Astrocyte of the cerebellum (primary cell): Measurements from ENCODE around the gene COPZ1.

Source experiments
- DNase-seq: peaks from one replicate; pipeline ENCODE4 v3.0.0-alpha.2; 2011; ENCODE audit warnings: low read depth
- H3K4me3 ChIP-seq: 2 replicates; pipeline ENCODE4 v1.5.1; 2011; ENCODE audit warnings: mild to moderate bottlenecking, low read depth, low read length, moderate library complexity
- in situ Hi-C: cut with HindIII; loops from 2 replicates; pipeline ENCODE4 v1.10.0; 2017; ENCODE audit warnings: low sequenced_read_pairs
- TF ChIP-seq, protein P1 (sequence below): IDR thresholded peaks from 2 replicates; pipeline ENCODE4 v1.5.1; 2012; ENCODE audit warnings: low read length, low read depth, moderate library complexity, mild to moderate bottlenecking; ENCODE audit errors: missing control alignments

Gene COPZ1

DNA sequence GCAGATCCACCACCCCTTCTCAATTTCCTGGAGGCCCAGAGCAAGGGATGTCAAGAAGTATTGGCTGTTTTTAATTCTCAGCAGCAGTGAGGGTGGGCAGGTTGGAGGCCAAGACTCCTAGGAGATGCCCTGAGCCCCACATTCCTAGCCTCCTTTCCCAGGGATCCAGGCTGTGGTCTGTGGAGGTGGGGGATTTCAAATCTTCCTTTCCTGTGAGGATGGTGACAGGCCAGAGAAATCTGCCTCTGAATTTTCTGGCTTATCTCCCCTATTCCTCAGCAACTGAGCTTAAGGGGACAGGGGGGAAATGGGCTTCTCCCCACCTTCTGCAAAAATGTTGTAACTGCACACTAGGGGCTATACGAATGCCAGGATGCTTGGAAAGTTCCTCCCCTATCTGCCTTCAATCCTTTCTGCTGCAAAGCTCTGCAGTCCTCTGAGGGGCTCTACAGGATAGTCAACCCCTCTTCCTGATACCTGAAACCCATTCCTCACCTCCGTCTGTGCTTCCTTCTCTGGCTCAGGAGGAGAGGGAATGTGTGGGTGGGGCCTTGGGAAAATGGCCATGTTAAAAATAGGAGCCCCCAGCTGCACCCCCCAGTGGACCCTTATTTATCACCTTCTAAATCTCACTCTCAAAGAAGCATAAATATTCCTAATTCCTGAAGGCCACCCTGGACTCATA is 32.7 kb downstream of the COPZ1 start:
- H3K4me3 ChIP-seq: peak overlapping the region; percentile 60
- in situ Hi-C loops: no loop called here
- DNase-seq: no peak
- TF ChIP-seq, protein P1, sequence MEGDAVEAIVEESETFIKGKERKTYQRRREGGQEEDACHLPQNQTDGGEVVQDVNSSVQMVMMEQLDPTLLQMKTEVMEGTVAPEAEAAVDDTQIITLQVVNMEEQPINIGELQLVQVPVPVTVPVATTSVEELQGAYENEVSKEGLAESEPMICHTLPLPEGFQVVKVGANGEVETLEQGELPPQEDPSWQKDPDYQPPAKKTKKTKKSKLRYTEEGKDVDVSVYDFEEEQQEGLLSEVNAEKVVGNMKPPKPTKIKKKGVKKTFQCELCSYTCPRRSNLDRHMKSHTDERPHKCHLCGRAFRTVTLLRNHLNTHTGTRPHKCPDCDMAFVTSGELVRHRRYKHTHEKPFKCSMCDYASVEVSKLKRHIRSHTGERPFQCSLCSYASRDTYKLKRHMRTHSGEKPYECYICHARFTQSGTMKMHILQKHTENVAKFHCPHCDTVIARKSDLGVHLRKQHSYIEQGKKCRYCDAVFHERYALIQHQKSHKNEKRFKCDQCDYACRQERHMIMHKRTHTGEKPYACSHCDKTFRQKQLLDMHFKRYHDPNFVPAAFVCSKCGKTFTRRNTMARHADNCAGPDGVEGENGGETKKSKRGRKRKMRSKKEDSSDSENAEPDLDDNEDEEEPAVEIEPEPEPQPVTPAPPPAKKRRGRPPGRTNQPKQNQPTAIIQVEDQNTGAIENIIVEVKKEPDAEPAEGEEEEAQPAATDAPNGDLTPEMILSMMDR: no peak

DNA sequence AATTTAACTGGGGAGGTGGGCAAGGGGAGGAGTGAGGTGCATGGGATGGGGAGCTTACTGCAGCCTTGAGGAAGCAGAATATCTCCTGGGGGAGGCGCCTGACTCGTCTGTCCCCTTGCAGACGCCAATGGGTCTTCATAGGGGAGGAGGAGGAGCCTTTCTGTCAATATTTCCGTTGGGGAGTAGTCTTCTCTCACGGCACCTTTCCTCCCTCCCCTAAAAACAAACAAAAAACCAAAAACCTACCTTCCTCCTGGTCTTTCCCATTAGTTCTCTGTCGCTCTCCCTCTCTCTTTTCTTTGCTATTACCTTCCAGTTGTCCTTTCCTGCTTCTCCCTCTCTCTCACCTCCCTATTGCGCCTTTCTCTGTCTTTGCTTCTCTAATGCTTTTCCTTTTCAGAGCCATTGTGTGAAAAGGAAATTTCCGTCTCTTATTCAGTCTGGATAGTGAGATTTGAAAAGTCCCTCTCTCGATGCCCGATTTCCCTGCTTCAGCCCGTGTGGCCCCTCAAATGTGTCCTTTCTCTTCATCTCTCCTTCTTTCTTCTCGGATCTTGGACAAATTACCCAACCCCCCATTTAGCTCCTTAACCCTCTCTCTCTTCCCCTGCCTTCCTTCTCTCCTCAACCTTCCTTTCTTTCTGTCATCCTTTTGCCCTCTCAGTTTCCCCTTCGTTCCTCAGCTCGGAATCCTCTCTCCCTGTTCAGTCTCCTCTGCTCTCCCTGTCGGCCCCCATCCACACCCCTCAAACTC is 33.4 kb downstream of the COPZ1 start:
- TF ChIP-seq, protein P1: no peak
- DNase-seq: no peak
- H3K4me3 ChIP-seq: peak overlapping the region; percentile 60
- in situ Hi-C loops: no loop called here

GRCh38 chr12:54358945-54359761 is 34.2 kb downstream of the COPZ1 start:
- peak overlapping the region; percentile 60 for H3K4me3 ChIP-seq
- TF ChIP-seq, protein P1: no peak
- DNase-seq: peak; percentile 99
- in situ Hi-C loops: no loop called here

GRCh38 chr12:54359762-54360351 is 34.9 kb downstream of the COPZ1 start:
- TF ChIP-seq, protein P1: no peak
- peak overlapping the region; percentile 60 for H3K4me3 ChIP-seq
- no peak for DNase-seq
- in situ Hi-C loops: no loop called here

GRCh38 chr12:54360717-54361456 is 36.0 kb downstream of the COPZ1 start:
- DNase-seq: peak; percentile 77
- TF ChIP-seq, protein P1: peak; percentile 92
- H3K4me3 ChIP-seq: no peak overlapping the region
- in situ Hi-C loops: no loop called here
